Nucleus accumbens (tissue), 56 donors: ENCODE data around the gene PRKAR1B.

Experiments
- DNase-seq, 56 donors: peaks; one replicate each; lab custom pipeline; 2025; lab: John Stamatoyannopoulos, UW

Gene PRKAR1B

GRCh38 chr7:583410-584121 lies 143.5 kb downstream of the PRKAR1B start:
- no peak for DNase-seq

- DNase-seq = no peak
These were observed 144.2 kb downstream of the PRKAR1B start for GRCh38 chr7:582931-583330.

GRCh38 chr7:582081-582835 lies 144.8 kb downstream of the PRKAR1B start:
- no peak for DNase-seq

- DNase-seq = no peak
These were observed 148.7 kb downstream of the PRKAR1B start for GRCh38 chr7:578386-578785.

- no peak for DNase-seq
These were observed 149.2 kb downstream of the PRKAR1B start for GRCh38 chr7:577741-578370.

- DNase-seq = no peak
These were observed 149.8 kb downstream of the PRKAR1B start for GRCh38 chr7:577278-577665.

GRCh38 chr7:576524-577277 lies 150.4 kb downstream of the PRKAR1B start:
- DNase-seq = no peak

- peak in 19 of 56 donors; percentile 12 to 65 (median 24) for DNase-seq
These were observed 151.4 kb downstream of the PRKAR1B start for GRCh38 chr7:575425-576366.

GRCh38 chr7:574661-575395 lies 152.3 kb downstream of the PRKAR1B start:
- peak in 13 of 56 donors; percentile 2 to 38 (median 16) for DNase-seq

GRCh38 chr7:573933-574381 lies 153.1 kb downstream of the PRKAR1B start:
- DNase-seq = peak in 36 of 56 donors; percentile 8 to 86 (median 44)

GRCh38 chr7:573269-573932 lies 153.7 kb downstream of the PRKAR1B start:
- DNase-seq = no peak

- no peak for DNase-seq
These were observed 154.4 kb downstream of the PRKAR1B start for GRCh38 chr7:572416-573268.

- DNase-seq = no peak
These were observed 155.2 kb downstream of the PRKAR1B start for GRCh38 chr7:571718-572415.

- DNase-seq = no peak
These were observed 155.9 kb downstream of the PRKAR1B start for GRCh38 chr7:571096-571717.

GRCh38 chr7:570801-571070 lies 156.3 kb downstream of the PRKAR1B start:
- DNase-seq = no peak

- DNase-seq = no peak
These were observed 156.9 kb downstream of the PRKAR1B start for GRCh38 chr7:569996-570800.
